Neural progenitor cell (in vitro differentiated cells): ENCODE measurements around the gene MYH6.

Experiments used
- CTCF ChIP-seq: fragments of 200-600 bp; sonication (generic); IDR thresholded peaks from 2 replicates; pipeline ENCODE4 v1.5.1; 2017; ENCODE audit warnings: antibody characterized with exemption, mild to moderate bottlenecking
- EZH2 ChIP-seq: fragments of 200-600 bp; sonication (generic); IDR thresholded peaks from 2 replicates; pipeline ENCODE4 v1.6.1; 2017; ENCODE audit warnings: antibody characterized with exemption, mild to moderate bottlenecking, moderate library complexity

DNA sequence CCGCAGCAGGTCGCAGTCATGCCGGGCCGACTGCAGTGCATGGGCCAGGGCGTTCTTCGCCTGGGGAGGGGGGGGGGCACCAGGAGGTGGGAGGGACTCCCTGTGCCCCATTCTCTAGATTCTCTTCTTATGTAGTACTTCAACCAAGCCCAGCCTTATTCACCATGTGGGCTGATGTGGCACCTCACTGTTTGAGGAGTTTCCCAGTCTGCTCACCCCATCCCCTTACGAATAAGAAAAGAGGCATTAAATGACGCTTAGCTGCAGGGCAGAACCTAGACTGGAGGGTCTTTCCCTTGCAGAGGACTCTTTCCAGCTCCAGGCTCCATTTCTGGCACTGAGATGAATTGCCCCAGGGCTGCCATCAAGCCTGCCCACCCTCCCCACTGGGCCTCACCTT, 19.1 kb downstream of the MYH6 start:
- no peak for TF ChIP-seq EZH2
- TF ChIP-seq CTCF = no peak
